Endodermal cell (in vitro differentiated cells): ENCODE results near the gene AGAP3. TPM values are rescaled to one million over a fixed set of nuclear protein-coding genes. Genes with fewer than 3 reads are reported as not detected.

Source experiments
- DNase-seq: peaks from one replicate; pipeline ENCODE4 v3.0.0-alpha.2; 2017
- H3K27ac ChIP-seq: 2 replicates; pipeline ENCODE4 v1.5.1; 2013; ENCODE audit warnings: mild to moderate bottlenecking, low read depth, low read length, moderate library complexity
- H3K27me3 ChIP-seq: 2 replicates; pipeline ENCODE4 v1.6.1; 2013; ENCODE audit warnings: mild to moderate bottlenecking, low read length, moderate library complexity; ENCODE audit not compliant: insufficient read depth, control insufficient read depth, poor library complexity, severe bottlenecking
- H3K36me3 ChIP-seq: 2 replicates; pipeline ENCODE4 v1.7.0; 2013; ENCODE audit warnings: mild to moderate bottlenecking, low read length, moderate library complexity; ENCODE audit not compliant: control insufficient read depth, insufficient read depth
- H3K4me1 ChIP-seq: one replicate; pipeline ENCODE4 v1.7.0; 2013; ENCODE audit warnings: low read length; ENCODE audit not compliant: control insufficient read depth, insufficient read depth
- H3K4me3 ChIP-seq: 2 replicates; pipeline ENCODE4 v1.5.1; 2013; ENCODE audit warnings: mild to moderate bottlenecking, low read length, moderate library complexity
- H3K9ac ChIP-seq: 2 replicates; pipeline ENCODE4 v1.6.1; 2013; ENCODE audit warnings: mild to moderate bottlenecking, low read length, moderate library complexity; ENCODE audit not compliant: poor library complexity, severe bottlenecking; ENCODE audit errors: extremely low read depth
- H3K9me3 ChIP-seq: 2 replicates; pipeline ENCODE4 v1.6.1; 2013; ENCODE audit warnings: mild to moderate bottlenecking, low read length, moderate library complexity; ENCODE audit not compliant: control insufficient read depth
- H3K27ac Mint-ChIP-seq: 2 replicates; pipeline ENCODE4 v1.8.0; 2020; ENCODE audit warnings: mixed read lengths
- H3K27me3 Mint-ChIP-seq: 2 replicates; pipeline ENCODE4 v1.8.0; 2021; ENCODE audit warnings: mild to moderate bottlenecking, mixed read lengths; ENCODE audit not compliant: insufficient read depth
- H3K36me3 Mint-ChIP-seq: 2 replicates; pipeline ENCODE4 v1.8.0; 2020; ENCODE audit warnings: low read depth, mixed read lengths
- H3K4me1 Mint-ChIP-seq: 2 replicates; pipeline ENCODE4 v1.8.0; 2020; ENCODE audit warnings: mixed read lengths
- H3K4me3 Mint-ChIP-seq: 2 replicates; pipeline ENCODE4 v1.8.0; 2020; ENCODE audit warnings: mild to moderate bottlenecking, moderate library complexity, mixed read lengths
- H3K9me3 Mint-ChIP-seq: 2 replicates; pipeline ENCODE4 v1.8.0; 2020; ENCODE audit warnings: mild to moderate bottlenecking, mixed read lengths
- WGBS, 2 experiments: methylation state at CpG; one replicate each; pipeline versions ENCODE4 v1.1.5 to v1.1.7; 2013; ENCODE audit warnings: missing lambda C conversion rate in 2 of 2, mixed read lengths in 1 of 2; ENCODE audit not compliant: insufficient coverage in 1 of 2, insufficient read length in 1 of 2; 5-methylcytosine and 5-hydroxymethylcytosine counted together
- total RNA-seq, 2 donors: library from RNA; stranded (reverse); fragmentation: NEBNext Ultra II Directional in 1 of 2; extraction: Animal tissue kit (Norgen Biotek cat#: 25700) in 1 of 2; gene quantifications; 2 replicates in 1 of 2; 3 replicates in 1 of 2; pipeline ENCODE4 v1.2.1, GENCODE V29; 2021
- TF ChIP-seq, protein P1 (sequence below): fragments of 200-600 bp; sonication (generic); conservative IDR thresholded peaks from 2 replicates; pipeline ENCODE4 v1.5.0; 2021; ENCODE audit warnings: antibody characterized with exemption, mild to moderate bottlenecking

Gene AGAP3
- total RNA-seq, 2 donors from 2014 or later = 113 to 116 TPM

GRCh38 chr7:151043959-151044358 is 42.3 kb upstream of the AGAP3 start:
- no peaks in the 10 kb centered on the region for H3K27me3 ChIP-seq
- Mint-ChIP-seq H3K27ac (no peak overlapping the region), H3K27me3 (peaks cover 6% of the 10 kb centered on the region), H3K9me3 (no peaks in the 10 kb centered on the region), H3K4me3 (no peak overlapping the region), H3K4me1 (peaks cover 3% of the 10 kb centered on the region), H3K36me3 (peaks cover 8% of the 10 kb centered on the region)
- no peak for DNase-seq
- H3K4me3 ChIP-seq = no peak overlapping the region
- H3K27ac ChIP-seq = no peak overlapping the region
- H3K9me3 ChIP-seq = no peaks in the 10 kb centered on the region
- no peak overlapping the region for H3K9ac ChIP-seq
- TF ChIP-seq, protein P1, sequence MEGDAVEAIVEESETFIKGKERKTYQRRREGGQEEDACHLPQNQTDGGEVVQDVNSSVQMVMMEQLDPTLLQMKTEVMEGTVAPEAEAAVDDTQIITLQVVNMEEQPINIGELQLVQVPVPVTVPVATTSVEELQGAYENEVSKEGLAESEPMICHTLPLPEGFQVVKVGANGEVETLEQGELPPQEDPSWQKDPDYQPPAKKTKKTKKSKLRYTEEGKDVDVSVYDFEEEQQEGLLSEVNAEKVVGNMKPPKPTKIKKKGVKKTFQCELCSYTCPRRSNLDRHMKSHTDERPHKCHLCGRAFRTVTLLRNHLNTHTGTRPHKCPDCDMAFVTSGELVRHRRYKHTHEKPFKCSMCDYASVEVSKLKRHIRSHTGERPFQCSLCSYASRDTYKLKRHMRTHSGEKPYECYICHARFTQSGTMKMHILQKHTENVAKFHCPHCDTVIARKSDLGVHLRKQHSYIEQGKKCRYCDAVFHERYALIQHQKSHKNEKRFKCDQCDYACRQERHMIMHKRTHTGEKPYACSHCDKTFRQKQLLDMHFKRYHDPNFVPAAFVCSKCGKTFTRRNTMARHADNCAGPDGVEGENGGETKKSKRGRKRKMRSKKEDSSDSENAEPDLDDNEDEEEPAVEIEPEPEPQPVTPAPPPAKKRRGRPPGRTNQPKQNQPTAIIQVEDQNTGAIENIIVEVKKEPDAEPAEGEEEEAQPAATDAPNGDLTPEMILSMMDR = no peak
- WGBS, 2 experiments = 94 to 100% methylated on average over 3 to 20 of the region's 20 CpGs
- H3K4me1 ChIP-seq = peaks cover 6% of the 10 kb centered on the region
- no peaks in the 10 kb centered on the region for H3K36me3 ChIP-seq

GRCh38 chr7:151045262-151045661 is 41.0 kb upstream of the AGAP3 start:
- H3K9me3 Mint-ChIP-seq = no peaks in the 10 kb centered on the region
- no peak overlapping the region for H3K27ac Mint-ChIP-seq
- DNase-seq = no peak
- TF ChIP-seq, protein P1 = no peak
- no peaks in the 10 kb centered on the region for H3K4me1 ChIP-seq
- H3K27me3 Mint-ChIP-seq = peaks cover 18% of the 10 kb centered on the region
- no peak overlapping the region for H3K4me3 Mint-ChIP-seq
- no peak overlapping the region for H3K9ac ChIP-seq
- H3K27ac ChIP-seq = no peak overlapping the region
- whole genome bisulfite sequencing, 2 experiments = 89 to 93% methylated on average over 3 to 11 of the region's 11 CpGs
- peaks cover 13% of the 10 kb centered on the region for H3K27me3 ChIP-seq
- H3K4me1 Mint-ChIP-seq = no peaks in the 10 kb centered on the region
- no peaks in the 10 kb centered on the region for H3K9me3 ChIP-seq
- peaks cover 8% of the 10 kb centered on the region for H3K36me3 Mint-ChIP-seq
- H3K4me3 ChIP-seq = no peak overlapping the region
- no peaks in the 10 kb centered on the region for H3K36me3 ChIP-seq

DNA sequence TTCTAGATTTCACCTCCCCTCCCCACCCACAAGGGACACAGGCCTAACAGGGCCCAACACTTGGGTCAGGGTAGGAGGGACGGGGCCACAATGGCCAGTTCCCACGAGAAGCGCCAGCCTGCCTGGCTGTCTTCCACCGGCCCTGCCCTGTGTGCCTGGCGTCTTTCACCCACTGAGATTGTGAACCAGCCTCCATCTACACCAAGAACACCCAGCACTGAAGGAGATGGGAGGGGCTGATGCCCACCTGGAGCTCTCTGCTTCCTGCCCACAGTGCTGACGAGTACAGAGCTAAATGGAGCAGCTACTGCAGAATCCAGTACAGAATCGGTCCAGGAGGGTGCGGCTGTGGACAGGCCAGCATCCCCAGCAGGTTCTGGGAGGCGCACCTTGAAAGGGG is 40.3 kb upstream of the AGAP3 start:
- H3K27ac Mint-ChIP-seq = no peak overlapping the region
- H3K4me3 Mint-ChIP-seq = no peak overlapping the region
- no peaks in the 10 kb centered on the region for H3K9me3 ChIP-seq
- TF ChIP-seq, protein P1 = no peak
- H3K27me3 ChIP-seq = peaks cover 20% of the 10 kb centered on the region
- no peaks in the 10 kb centered on the region for H3K4me1 Mint-ChIP-seq
- H3K27ac ChIP-seq = no peak overlapping the region
- H3K36me3 ChIP-seq = no peaks in the 10 kb centered on the region
- H3K27me3 Mint-ChIP-seq = peaks cover 25% of the 10 kb centered on the region
- H3K4me1 ChIP-seq = no peaks in the 10 kb centered on the region
- peaks cover 8% of the 10 kb centered on the region for H3K36me3 Mint-ChIP-seq
- 90 to 100% methylated on average over 2 to 9 of the region's 9 CpGs for WGBS, 2 experiments
- H3K4me3 ChIP-seq = no peak overlapping the region
- H3K9me3 Mint-ChIP-seq = no peaks in the 10 kb centered on the region
- no peak for DNase-seq
- no peak overlapping the region for H3K9ac ChIP-seq
